Stimulated activated CD4-positive, alpha-beta T cell treated with anti-CD3 and anti-CD28 coated beads, Interleukin-1b, Interleukin-23, amount 100 ng/mL, for 48 hours (primary cell): ENCODE results near the gene KCNQ2.

Source experiments
- DNase-seq: peaks from one replicate; pipeline ENCODE4 v3.0.0-alpha.2; 2020

Gene KCNQ2

GRCh38 chr20:63365601-63366389 is 106.7 kb downstream of the KCNQ2 start:
- DNase-seq = no peak

GRCh38 chr20:63364801-63365585 is 107.5 kb downstream of the KCNQ2 start:
- DNase-seq = no peak

- no peak for DNase-seq
Observed at GRCh38 chr20:63363981-63364561, 108.4 kb downstream of the KCNQ2 start.

GRCh38 chr20:63363013-63363957 is 109.2 kb downstream of the KCNQ2 start:
- DNase-seq = no peak

- no peak for DNase-seq
Observed at GRCh38 chr20:63362436-63363009, 109.9 kb downstream of the KCNQ2 start.

GRCh38 chr20:63361519-63362435 is 110.7 kb downstream of the KCNQ2 start:
- no peak for DNase-seq

GRCh38 chr20:63360850-63361518 is 111.5 kb downstream of the KCNQ2 start, which contains the start of gene CHRNA4:
Gene CHRNA4, minus strand, starts transcription at chr20:63361349. Its CDS starts 184 bp downstream, at chr20:63361165.
- no peak for DNase-seq

GRCh38 chr20:63359937-63360849 is 112.3 kb downstream of the KCNQ2 start:
- no peak for DNase-seq

GRCh38 chr20:63359164-63359934 is 113.1 kb downstream of the KCNQ2 start:
- DNase-seq = no peak

- no peak for DNase-seq
Observed at GRCh38 chr20:63357921-63358905, 114.2 kb downstream of the KCNQ2 start.

GRCh38 chr20:63356931-63357879 is 115.2 kb downstream of the KCNQ2 start:
- no peak for DNase-seq

GRCh38 chr20:63356511-63356910 is 115.9 kb downstream of the KCNQ2 start:
- DNase-seq = no peak

- DNase-seq = no peak
Observed at GRCh38 chr20:63355781-63356295, 116.6 kb downstream of the KCNQ2 start.

- DNase-seq = no peak
Observed at GRCh38 chr20:63354636-63355350, 117.7 kb downstream of the KCNQ2 start.

- DNase-seq = no peak
Observed at GRCh38 chr20:63352811-63353221, 119.6 kb downstream of the KCNQ2 start.
